IMR-90 (cell line): ENCODE measurements around the gene AMPD2. TPM values are rescaled to one million over a fixed set of nuclear protein-coding genes. Genes with fewer than 3 reads are reported as not detected.
"Not testable (repeated sequence)": the region's sequence is repeated elsewhere in the genome, so short reads cannot be mapped to it uniquely, and the experiment has no call there.

Experiments
- ATAC-seq: fragments of 200-7000 bp; cut with Tn5 transposase; 2 replicates; pipeline ENCODE4 v1.9.1; 2020; ENCODE audit warnings: low read depth, mild to moderate bottlenecking, moderate library complexity
- BruUV-seq: library from RNA; stranded (reverse); fragments of 400-500 nt; replicated peaks from 2 replicates; lab custom pipeline; 2021; lab: Mats Ljungman, UMichigan
- CTCF ChIA-PET: fragments of 300-600 bp; formaldehyde crosslinking; extraction: SDS; loops from one replicate; lab custom pipeline; 2021; ENCODE audit warnings: antibody characterized with exemption; lab: Yijun Ruan, JAX
- POLR2A ChIA-PET: fragments of 300-600 bp; sonication (Branson Sonifier 250); formaldehyde crosslinking; loops from one replicate; lab custom pipeline; 2022; ENCODE audit warnings: antibody characterized with exemption; ENCODE audit not compliant: unreplicated experiment; lab: Charles Lee
- DNase-seq: peaks from one replicate; pipeline ENCODE4 v3.0.0; 2013
- H2AFZ ChIP-seq: replicated peaks from 2 replicates; pipeline ENCODE3; 2013; ENCODE audit warnings: low read length, mild to moderate bottlenecking; ENCODE audit not compliant: poor library complexity
- H2AK5ac ChIP-seq: 2 replicates; pipeline ENCODE4 v1.6.1; 2013; ENCODE audit warnings: low read depth, low read length, inconsistent platforms
- H2AK9ac ChIP-seq: replicated peaks from 2 replicates; pipeline ENCODE3; 2013; ENCODE audit warnings: mild to moderate bottlenecking, low read depth, low read length, moderate library complexity; ENCODE audit not compliant: poor library complexity
- H2BK120ac ChIP-seq: 2 replicates; pipeline ENCODE4 v1.6.1; 2013; ENCODE audit warnings: low read depth, low read length, inconsistent platforms
- H2BK15ac ChIP-seq: 3 replicates; pipeline ENCODE4 v1.6.1; 2013; ENCODE audit warnings: low read depth, low read length, inconsistent platforms
- H2BK20ac ChIP-seq: 2 replicates; pipeline ENCODE4 v1.6.1; 2013; ENCODE audit warnings: low read depth, mild to moderate bottlenecking, inconsistent platforms, low read length, moderate library complexity
- H2BK5ac ChIP-seq: 2 replicates; pipeline ENCODE4 v1.6.1; 2013; ENCODE audit warnings: mild to moderate bottlenecking, low read depth, low read length, inconsistent platforms; ENCODE audit not compliant: poor library complexity, severe bottlenecking
- H3K14ac ChIP-seq: replicated peaks from 2 replicates; pipeline ENCODE4 v1.6.1; 2013; ENCODE audit warnings: low read depth, low read length, inconsistent platforms
- H3K18ac ChIP-seq: 2 replicates; pipeline ENCODE4 v1.6.1; 2013; ENCODE audit warnings: low read depth, low read length, control low read depth
- H3K23ac ChIP-seq: 2 replicates; pipeline ENCODE4 v1.6.1; 2013; ENCODE audit warnings: low read depth, low read length, inconsistent platforms
- H3K27ac ChIP-seq: 2 replicates; pipeline ENCODE4 v1.5.1; 2013; ENCODE audit warnings: mild to moderate bottlenecking, control low read depth, low read length; ENCODE audit not compliant: insufficient read depth
- H3K27me3 ChIP-seq: 2 replicates; pipeline ENCODE4 v1.6.1; 2013; ENCODE audit warnings: low read length; ENCODE audit not compliant: control insufficient read depth, insufficient read depth
- H3K36me3 ChIP-seq: 2 replicates; pipeline ENCODE4 v1.6.1; 2013; ENCODE audit warnings: low read length, mixed read lengths; ENCODE audit not compliant: control insufficient read depth, insufficient read depth
- H3K4ac ChIP-seq: 2 replicates; pipeline ENCODE4 v1.6.1; 2013; ENCODE audit warnings: low read depth, low read length, inconsistent platforms
- H3K4me1 ChIP-seq: 2 replicates; pipeline ENCODE4 v1.6.1; 2013; ENCODE audit warnings: low read length, mixed read lengths; ENCODE audit not compliant: control insufficient read depth, insufficient read depth
- H3K4me2 ChIP-seq: 2 replicates; pipeline ENCODE4 v1.6.1; 2013; ENCODE audit warnings: low read depth, mild to moderate bottlenecking, control low read depth, low read length, moderate library complexity
- H3K4me3 ChIP-seq: 2 replicates; pipeline ENCODE4 v1.5.1; 2013; ENCODE audit warnings: low read depth, mild to moderate bottlenecking, control low read depth, low read length, moderate library complexity; ENCODE audit not compliant: insufficient read depth
- H3K56ac ChIP-seq: 2 replicates; pipeline ENCODE4 v1.6.1; 2013; ENCODE audit warnings: low read length, inconsistent platforms; ENCODE audit not compliant: insufficient read depth; ENCODE audit errors: extremely low read depth
- H3K79me1 ChIP-seq, 2 experiments: 2 replicates each; pipeline ENCODE4 v1.6.1; 2013; ENCODE audit warnings: low read length in 2 of 2, inconsistent platforms in 1 of 2, low read depth in 1 of 2
- H3K9ac ChIP-seq: 2 replicates; pipeline ENCODE4 v1.6.1; 2013; ENCODE audit warnings: low read depth, low read length, control low read depth
- H3K9me1 ChIP-seq: 2 replicates; pipeline ENCODE4 v1.6.1; 2013; ENCODE audit warnings: low read length, inconsistent platforms; ENCODE audit not compliant: insufficient read depth
- H3K9me3 ChIP-seq: 2 replicates; pipeline ENCODE4 v1.6.1; 2013; ENCODE audit warnings: low read length; ENCODE audit not compliant: control insufficient read depth, insufficient read depth
- H4K20me1 ChIP-seq: 2 replicates; pipeline ENCODE4 v1.6.1; 2013; ENCODE audit warnings: low read length, inconsistent platforms; ENCODE audit not compliant: insufficient read depth
- H4K5ac ChIP-seq: 2 replicates; pipeline ENCODE4 v1.6.1; 2013; ENCODE audit warnings: mild to moderate bottlenecking, low read depth, low read length, control low read depth
- H4K8ac ChIP-seq, 2 experiments: 2 replicates each; pipeline ENCODE4 v1.6.1; 2013; ENCODE audit warnings: low read depth in 2 of 2, low read length in 2 of 2, control low read depth in 1 of 2, inconsistent platforms in 1 of 2
- H4K91ac ChIP-seq: 2 replicates; pipeline ENCODE4 v1.6.1; 2013; ENCODE audit warnings: low read depth, low read length, inconsistent platforms; ENCODE audit not compliant: insufficient read depth
- WGBS, 2 experiments: methylation state at CpG; one replicate each; pipeline versions ENCODE4 v1.1.5 to v1.1.7; 2013; ENCODE audit warnings: missing lambda C conversion rate in 2 of 2; ENCODE audit not compliant: insufficient read length in 1 of 2; ENCODE audit errors: extremely low coverage in 2 of 2; 5-methylcytosine and 5-hydroxymethylcytosine counted together
- dilution Hi-C: fragments of 300-500 bp; cut with HindIII; formaldehyde crosslinking; loops from one replicate; pipeline ENCODE4 v1.14.3; 2018; ENCODE audit warnings: low sequenced_read_pairs; ENCODE audit not compliant: unreplicated experiment
- in situ Hi-C: fragments of 300-500 bp; cut with MboI; formaldehyde crosslinking; loops from 3 replicates; pipeline ENCODE4 v1.14.3; 2019; ENCODE audit warnings: low sequenced_read_pairs, inconsistent platforms, mixed read lengths
- intact Hi-C: fragments of 100-400 bp; cut with micrococcal nuclease; formaldehyde crosslinking; loops from 2 replicates; pipeline ENCODE4 v1.10.0; 2022
- polyA plus RNA-seq, 3 experiments: library from polyadenylated mRNA; depleted of rRNA; stranded (reverse); fragments of >200 nt; gene quantifications; 2 replicates each; pipeline ENCODE4 v1.2.3, GENCODE V29; 2012; ENCODE audit warnings: low replicate concordance in 1 of 3
- total RNA-seq: library from RNA; depleted of rRNA; stranded (reverse); fragments of >200 nt; gene quantifications from 2 replicates; pipeline ENCODE4 v1.2.3, GENCODE V29; 2012

Gene AMPD2
- total and polyA plus RNA-seq, 2 of the 4 experiments (the other 2 are of a cell fraction): 61.5 to 103 TPM

- H3K14ac ChIP-seq, H3K9me3 ChIP-seq, dilution Hi-C loops, H3K9ac ChIP-seq, in situ Hi-C loops, H4K91ac ChIP-seq, H2BK20ac ChIP-seq, H3K4me3 ChIP-seq, H4K20me1 ChIP-seq, H3K4me2 ChIP-seq, H3K9me1 ChIP-seq, H2BK15ac ChIP-seq, DNase-seq, H3K27ac ChIP-seq, CTCF ChIA-PET, H4K8ac ChIP-seq, ATAC-seq, intact Hi-C loops, H2AK5ac ChIP-seq, H3K23ac ChIP-seq, H2AFZ ChIP-seq, H4K5ac ChIP-seq, H2BK5ac ChIP-seq, POLR2A ChIA-PET, H3K18ac ChIP-seq, H2AK9ac ChIP-seq, H3K27me3 ChIP-seq, H3K4ac ChIP-seq, H3K56ac ChIP-seq, H3K79me1 ChIP-seq, BruUV-seq, H2BK120ac ChIP-seq, H3K4me1 ChIP-seq: not testable (repeated sequence)
- 100% methylated on average over 1 of the region's 2 CpGs; no CpG with 5 or more reads in 1 of the 2 experiments for WGBS, 2 experiments
- peaks cover 11% of the 10 kb centered on the region for H3K36me3 ChIP-seq
Measured at GRCh38 chr1:109673861-109674260, 54.2 kb downstream of the AMPD2 start.

- POLR2A ChIA-PET, H2BK15ac ChIP-seq, H3K79me1 ChIP-seq, H4K91ac ChIP-seq, H2AFZ ChIP-seq, H2AK5ac ChIP-seq, H2BK120ac ChIP-seq, H4K8ac ChIP-seq, H3K36me3 ChIP-seq, BruUV-seq, H3K4ac ChIP-seq, ATAC-seq, dilution Hi-C loops, in situ Hi-C loops, H2AK9ac ChIP-seq, H3K4me2 ChIP-seq, H3K4me3 ChIP-seq, H3K4me1 ChIP-seq, H4K20me1 ChIP-seq, H3K27me3 ChIP-seq, H3K9me3 ChIP-seq, H2BK5ac ChIP-seq, H3K56ac ChIP-seq, H3K14ac ChIP-seq, H2BK20ac ChIP-seq, H3K18ac ChIP-seq, H3K27ac ChIP-seq, H3K9ac ChIP-seq, CTCF ChIA-PET, H4K5ac ChIP-seq, H3K23ac ChIP-seq, H3K9me1 ChIP-seq: not testable (repeated sequence)
- DNase-seq: peak; percentile 9
- WGBS, 2 experiments: no CpG with 5 or more reads among the region's 3 CpGs
- intact Hi-C loops: loop anchor here (5.0 kb wide), 1 partner anchor 45 kb away; no protein-coding TSS in a partner anchor
Measured at GRCh38 chr1:109676683-109677381, 57.2 kb downstream of the AMPD2 start.
